Gastrocnemius medialis (tissue), 4 donors: ENCODE measurements around the gene PDGFC.

ENCODE experiments used
- CTCF ChIP-seq, 5 experiments: fragments of 450-650 bp in 3 of 5; fragments of 200-600 bp in 2 of 5; sonication (generic) in 2 of 5; IDR thresholded peaks in 4 of 5; conservative IDR thresholded peaks in 1 of 5; 1 replicate in 4 of 5; 2 replicates in 1 of 5; pipeline ENCODE4 v1.5.1; 2016 to 2019; ENCODE audit warnings: antibody characterized with exemption in 5 of 5, mild to moderate bottlenecking in 3 of 5, moderate library complexity in 3 of 5
- POLR2A ChIP-seq, 2 donors: fragments of 450-650 bp; IDR thresholded peaks; one replicate each; pipeline ENCODE4 v1.6.1; 2017; ENCODE audit warnings: antibody characterized with exemption in 2 of 2, mild to moderate bottlenecking in 2 of 2, moderate library complexity in 2 of 2

- no peak for TF ChIP-seq CTCF (IDR thresholded peaks at IDR 0.05 in 4 of 5, conservative IDR thresholded peaks at IDR 0.05 in 1 of 5)
- no peak for TF ChIP-seq POLR2A (IDR thresholded peaks at IDR 0.05)
Observed at GRCh38 chr4:156966836-156967235, 4.8 kb downstream of the PDGFC start.
